HepG2 (cell line): ENCODE measurements around the gene SIAH2. TPM values are rescaled to one million over a fixed set of nuclear protein-coding genes. Genes with fewer than 3 reads are reported as not detected.

Source experiments
- ADNP ChIP-seq: sonication (generic); formaldehyde crosslinking; IDR thresholded peaks from 2 replicates; pipeline ENCODE4 v1.4.0; 2020; ENCODE audit warnings: missing genetic modification reagents
- DMAP1 ChIP-seq: IDR thresholded peaks from 2 replicates; pipeline ENCODE4 v1.6.1; 2016
- FIP1L1 ChIP-seq: fragments of 200-400 bp; formaldehyde crosslinking; IDR thresholded peaks from 2 replicates; pipeline ENCODE4 v1.6.1; 2018; ENCODE audit warnings: low read depth, mild to moderate bottlenecking, low read length, moderate library complexity, borderline replicate concordance; ENCODE audit not compliant: insufficient read depth
- GATA4 ChIP-seq: sonication (generic); IDR thresholded peaks from 2 replicates; pipeline ENCODE4 v1.6.1; 2016; ENCODE audit warnings: antibody characterized with exemption, low read depth, borderline replicate concordance
- SALL1 ChIP-seq: sonication (generic); formaldehyde crosslinking; IDR thresholded peaks from 2 replicates; pipeline ENCODE4 v1.8.0; 2022; ENCODE audit warnings: mild to moderate bottlenecking, missing genetic modification reagents
- SP4 ChIP-seq: sonication (generic); formaldehyde crosslinking; IDR thresholded peaks from 2 replicates; pipeline ENCODE4 v1.8.1; 2023; ENCODE audit warnings: mild to moderate bottlenecking, missing genetic modification reagents
- YEATS2 ChIP-seq: sonication (generic); formaldehyde crosslinking; IDR thresholded peaks from 2 replicates; pipeline ENCODE4 v1.4.0; 2020; ENCODE audit warnings: missing genetic modification reagents, borderline replicate concordance
- YY1 ChIP-seq: IDR thresholded peaks from 2 replicates; pipeline ENCODE4 v1.6.1; 2011; ENCODE audit warnings: low read length, low read depth, moderate library complexity, mild to moderate bottlenecking; ENCODE audit not compliant: insufficient read depth, insufficient replicate concordance
- ZBTB3 ChIP-seq: sonication (generic); formaldehyde crosslinking; IDR thresholded peaks from 2 replicates; pipeline ENCODE4 v1.4.0; 2020; ENCODE audit warnings: low read depth, mild to moderate bottlenecking, moderate library complexity, missing genetic modification reagents, borderline replicate concordance
- ZNF136 ChIP-seq: sonication (generic); formaldehyde crosslinking; IDR thresholded peaks from 2 replicates; pipeline ENCODE4 v1.8.1; 2022; ENCODE audit warnings: low read depth, mild to moderate bottlenecking, moderate library complexity, missing genetic modification reagents
- ZNF224 ChIP-seq: sonication (generic); formaldehyde crosslinking; IDR thresholded peaks from 2 replicates; pipeline ENCODE4 v1.5.0; 2020; ENCODE audit warnings: mild to moderate bottlenecking, missing genetic modification reagents
- ZNF225 ChIP-seq: sonication (generic); formaldehyde crosslinking; IDR thresholded peaks from 2 replicates; pipeline ENCODE4 v1.4.0; 2020; ENCODE audit warnings: mild to moderate bottlenecking, missing genetic modification reagents
- ZNF430 ChIP-seq: sonication (generic); formaldehyde crosslinking; IDR thresholded peaks from 2 replicates; pipeline ENCODE4 v1.9.0; 2021; ENCODE audit warnings: mild to moderate bottlenecking, missing genetic modification reagents
- ZNF484 ChIP-seq: sonication (generic); formaldehyde crosslinking; IDR thresholded peaks from 2 replicates; pipeline ENCODE4 v1.5.1; 2020; ENCODE audit warnings: mild to moderate bottlenecking, low read depth, missing genetic modification reagents, borderline replicate concordance
- ZNF607 ChIP-seq: sonication (generic); formaldehyde crosslinking; IDR thresholded peaks from 2 replicates; pipeline ENCODE4 v1.5.1; 2020; ENCODE audit warnings: missing genetic modification reagents, mild to moderate bottlenecking, borderline replicate concordance
- ZSCAN21 ChIP-seq: sonication (generic); formaldehyde crosslinking; IDR thresholded peaks from 2 replicates; pipeline ENCODE4 v1.8.0; 2022; ENCODE audit warnings: mild to moderate bottlenecking, missing genetic modification reagents, moderate library complexity, borderline replicate concordance
- polyA plus RNA-seq, 8 experiments: library from polyadenylated mRNA; depleted of rRNA in 3 of 8; stranded (reverse) in 7 of 8; unstranded in 1 of 8; fragments of >200 nt; fragmentation: Illumina TruSeq in 4 of 8; extraction: Trizol in 4 of 8; gene quantifications; 2 replicates each; pipeline versions ENCODE4 v1.2.1 to v1.2.3, GENCODE V29; 2011 to 2016; ENCODE audit warnings: low read depth in 4 of 8, missing spikeins in 1 of 8, mixed read lengths in 1 of 8; ENCODE audit not compliant: insufficient read depth in 1 of 8
- total RNA-seq, 5 experiments: library from RNA; depleted of rRNA; stranded (reverse); fragments of >200 nt; fragmentation: Illumina TruSeq; extraction: Trizol; gene quantifications; 2 replicates each; pipeline ENCODE4 v1.2.3, GENCODE V29; 2016; ENCODE audit warnings: low read depth in 1 of 5
- TF ChIP-seq, protein P1 (sequence below): sonication (generic); formaldehyde crosslinking; IDR thresholded peaks from 2 replicates; pipeline ENCODE4 v1.9.0; 2021; ENCODE audit warnings: missing genetic modification reagents, borderline replicate concordance
- TF ChIP-seq, protein P2 (sequence below): IDR thresholded peaks from 2 replicates; pipeline ENCODE4 v1.6.1; 2016; ENCODE audit warnings: low read depth
- TF ChIP-seq, protein P3 (sequence below): sonication (generic); formaldehyde crosslinking; IDR thresholded peaks from 2 replicates; pipeline ENCODE4 v1.5.1; 2020; ENCODE audit warnings: mild to moderate bottlenecking, missing genetic modification reagents, borderline replicate concordance
- TF ChIP-seq, protein P4 (sequence below): sonication (generic); formaldehyde crosslinking; IDR thresholded peaks from 2 replicates; pipeline ENCODE4 v1.9.0; 2022; ENCODE audit warnings: missing genetic modification reagents, mild to moderate bottlenecking, borderline replicate concordance
- TF ChIP-seq, protein P5 (sequence below): IDR thresholded peaks from 2 replicates; pipeline ENCODE4 v1.6.1; 2016; ENCODE audit warnings: control low read depth

The SIAH2 gene
- total and polyA plus RNA-seq, 2 of the 13 experiments (the other 11 are each of a cell fraction or from before 2014, with no cell fraction given): 71.8 to 117 TPM

DNA sequence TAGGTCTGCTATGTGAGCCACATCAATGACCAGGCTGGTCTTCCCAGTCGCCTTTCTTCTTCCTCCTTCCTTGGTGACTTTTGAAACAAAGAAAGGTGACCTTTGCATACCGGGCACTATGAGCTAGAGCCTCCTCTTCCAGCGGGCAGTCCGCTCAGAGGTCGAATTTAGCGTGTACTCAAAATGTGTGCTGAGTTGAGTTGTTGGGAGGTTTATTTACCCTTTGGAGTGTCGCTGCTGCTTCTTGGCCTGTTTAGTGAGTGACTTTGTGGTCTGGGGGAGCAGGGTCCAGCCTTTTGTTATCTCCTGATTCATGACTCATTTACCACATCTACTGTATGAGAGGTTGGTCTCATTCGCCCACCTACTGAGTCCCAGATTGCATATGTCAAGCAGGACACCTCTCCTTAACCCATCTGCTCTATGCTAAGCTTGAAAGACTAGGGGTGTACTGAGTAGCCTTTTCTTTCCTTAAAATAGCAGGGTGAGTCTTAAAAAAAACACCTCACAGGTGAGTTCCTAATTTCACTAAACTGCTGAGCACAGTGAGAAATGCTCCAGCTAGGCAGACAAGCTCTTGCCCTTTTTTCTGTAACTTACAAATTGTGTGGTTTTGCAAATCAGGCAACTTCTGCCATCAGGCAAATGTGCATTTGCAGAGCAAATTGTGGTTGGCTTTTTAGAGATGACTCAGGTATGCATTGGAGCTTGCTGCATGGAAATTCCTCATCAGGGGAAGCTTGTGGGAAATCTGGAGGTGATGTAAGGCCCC is 3.2 kb upstream of the SIAH2 start (continued):
- TF ChIP-seq, protein P1, sequence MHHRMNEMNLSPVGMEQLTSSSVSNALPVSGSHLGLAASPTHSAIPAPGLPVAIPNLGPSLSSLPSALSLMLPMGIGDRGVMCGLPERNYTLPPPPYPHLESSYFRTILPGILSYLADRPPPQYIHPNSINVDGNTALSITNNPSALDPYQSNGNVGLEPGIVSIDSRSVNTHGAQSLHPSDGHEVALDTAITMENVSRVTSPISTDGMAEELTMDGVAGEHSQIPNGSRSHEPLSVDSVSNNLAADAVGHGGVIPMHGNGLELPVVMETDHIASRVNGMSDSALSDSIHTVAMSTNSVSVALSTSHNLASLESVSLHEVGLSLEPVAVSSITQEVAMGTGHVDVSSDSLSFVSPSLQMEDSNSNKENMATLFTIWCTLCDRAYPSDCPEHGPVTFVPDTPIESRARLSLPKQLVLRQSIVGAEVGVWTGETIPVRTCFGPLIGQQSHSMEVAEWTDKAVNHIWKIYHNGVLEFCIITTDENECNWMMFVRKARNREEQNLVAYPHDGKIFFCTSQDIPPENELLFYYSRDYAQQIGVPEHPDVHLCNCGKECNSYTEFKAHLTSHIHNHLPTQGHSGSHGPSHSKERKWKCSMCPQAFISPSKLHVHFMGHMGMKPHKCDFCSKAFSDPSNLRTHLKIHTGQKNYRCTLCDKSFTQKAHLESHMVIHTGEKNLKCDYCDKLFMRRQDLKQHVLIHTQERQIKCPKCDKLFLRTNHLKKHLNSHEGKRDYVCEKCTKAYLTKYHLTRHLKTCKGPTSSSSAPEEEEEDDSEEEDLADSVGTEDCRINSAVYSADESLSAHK: no peak
- peak; percentile 66; the same call in 1 of the 2 replicates for TF ChIP-seq ZNF136 (CRISPR knock-in tag)
- TF ChIP-seq DMAP1 (CRISPR knock-in tag): 0 out of 2 replicates have a peak, but pooled peaks have one; percentile 50
- TF ChIP-seq ZNF430 (CRISPR knock-in tag): no peak; the same call in 1 of the 2 replicates
- no peak for TF ChIP-seq ZNF225 (CRISPR knock-in tag)
- TF ChIP-seq, protein P2, sequence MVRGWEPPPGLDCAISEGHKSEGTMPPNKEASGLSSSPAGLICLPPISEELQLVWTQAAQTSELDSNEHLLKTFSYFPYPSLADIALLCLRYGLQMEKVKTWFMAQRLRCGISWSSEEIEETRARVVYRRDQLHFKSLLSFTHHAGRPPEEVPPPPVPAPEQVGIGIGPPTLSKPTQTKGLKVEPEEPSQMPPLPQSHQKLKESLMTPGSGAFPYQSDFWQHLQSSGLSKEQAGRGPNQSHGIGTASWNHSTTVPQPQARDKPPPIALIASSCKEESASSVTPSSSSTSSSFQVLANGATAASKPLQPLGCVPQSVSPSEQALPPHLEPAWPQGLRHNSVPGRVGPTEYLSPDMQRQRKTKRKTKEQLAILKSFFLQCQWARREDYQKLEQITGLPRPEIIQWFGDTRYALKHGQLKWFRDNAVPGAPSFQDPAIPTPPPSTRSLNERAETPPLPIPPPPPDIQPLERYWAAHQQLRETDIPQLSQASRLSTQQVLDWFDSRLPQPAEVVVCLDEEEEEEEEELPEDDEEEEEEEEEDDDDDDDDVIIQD: 0 out of 2 replicates have a peak, but pooled peaks have one; percentile 20
- TF ChIP-seq FIP1L1: no peak
- TF ChIP-seq ZNF484 (CRISPR knock-in tag): no peak
- no peak for TF ChIP-seq YEATS2 (CRISPR knock-in tag)
- no peak for TF ChIP-seq ZNF224 (CRISPR knock-in tag)
- TF ChIP-seq, protein P3, sequence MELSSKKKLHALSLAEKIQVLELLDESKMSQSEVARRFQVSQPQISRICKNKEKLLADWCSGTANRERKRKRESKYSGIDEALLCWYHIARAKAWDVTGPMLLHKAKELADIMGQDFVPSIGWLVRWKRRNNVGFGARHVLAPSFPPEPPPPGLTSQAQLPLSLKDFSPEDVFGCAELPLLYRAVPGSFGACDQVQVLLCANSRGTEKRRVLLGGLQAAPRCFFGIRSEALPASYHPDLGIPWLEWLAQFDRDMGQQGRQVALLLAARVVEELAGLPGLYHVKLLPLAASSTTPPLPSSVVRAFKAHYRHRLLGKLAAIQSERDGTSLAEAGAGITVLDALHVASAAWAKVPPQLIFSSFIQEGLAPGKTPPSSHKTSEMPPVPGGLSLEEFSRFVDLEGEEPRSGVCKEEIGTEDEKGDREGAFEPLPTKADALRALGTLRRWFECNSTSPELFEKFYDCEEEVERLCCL (CRISPR knock-in tag): no peak
- no peak for TF ChIP-seq ZSCAN21 (CRISPR knock-in tag)
- TF ChIP-seq ZBTB3 (CRISPR knock-in tag): no peak
- TF ChIP-seq YY1: no peak
- TF ChIP-seq, protein P4, sequence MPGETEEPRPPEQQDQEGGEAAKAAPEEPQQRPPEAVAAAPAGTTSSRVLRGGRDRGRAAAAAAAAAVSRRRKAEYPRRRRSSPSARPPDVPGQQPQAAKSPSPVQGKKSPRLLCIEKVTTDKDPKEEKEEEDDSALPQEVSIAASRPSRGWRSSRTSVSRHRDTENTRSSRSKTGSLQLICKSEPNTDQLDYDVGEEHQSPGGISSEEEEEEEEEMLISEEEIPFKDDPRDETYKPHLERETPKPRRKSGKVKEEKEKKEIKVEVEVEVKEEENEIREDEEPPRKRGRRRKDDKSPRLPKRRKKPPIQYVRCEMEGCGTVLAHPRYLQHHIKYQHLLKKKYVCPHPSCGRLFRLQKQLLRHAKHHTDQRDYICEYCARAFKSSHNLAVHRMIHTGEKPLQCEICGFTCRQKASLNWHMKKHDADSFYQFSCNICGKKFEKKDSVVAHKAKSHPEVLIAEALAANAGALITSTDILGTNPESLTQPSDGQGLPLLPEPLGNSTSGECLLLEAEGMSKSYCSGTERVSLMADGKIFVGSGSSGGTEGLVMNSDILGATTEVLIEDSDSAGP (CRISPR knock-in tag): peak; percentile 45; the same call in 1 of the 2 replicates
- no peak for TF ChIP-seq GATA4
- TF ChIP-seq, protein P5, sequence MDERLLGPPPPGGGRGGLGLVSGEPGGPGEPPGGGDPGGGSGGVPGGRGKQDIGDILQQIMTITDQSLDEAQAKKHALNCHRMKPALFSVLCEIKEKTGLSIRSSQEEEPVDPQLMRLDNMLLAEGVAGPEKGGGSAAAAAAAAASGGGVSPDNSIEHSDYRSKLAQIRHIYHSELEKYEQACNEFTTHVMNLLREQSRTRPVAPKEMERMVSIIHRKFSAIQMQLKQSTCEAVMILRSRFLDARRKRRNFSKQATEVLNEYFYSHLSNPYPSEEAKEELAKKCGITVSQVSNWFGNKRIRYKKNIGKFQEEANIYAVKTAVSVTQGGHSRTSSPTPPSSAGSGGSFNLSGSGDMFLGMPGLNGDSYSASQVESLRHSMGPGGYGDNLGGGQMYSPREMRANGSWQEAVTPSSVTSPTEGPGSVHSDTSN (CRISPR knock-in tag): no peak
- TF ChIP-seq SP4 (CRISPR knock-in tag): peak; percentile 44; the same call in 1 of the 2 replicates
- TF ChIP-seq ADNP (CRISPR knock-in tag): no peak
- no peak for TF ChIP-seq ZNF607 (CRISPR knock-in tag)
- peak; percentile 90 for TF ChIP-seq SALL1 (CRISPR knock-in tag)
